ENCODE data around the gene TMEM9.

The TMEM9 gene

GRCh38 chr1:201153474-201154388 lies 543 bp downstream of the TMEM9 start:
- TF ChIP-seq TAF1 (IDR thresholded peaks at IDR 0.05; ENCODE audit: low read depth) (peak; percentile 39; the same call in 1 of the 2 replicates), ZBTB7A (IDR thresholded peaks at IDR 0.05; ENCODE audit: low read depth) (peak; percentile 85), YY1 (IDR thresholded peaks at IDR 0.05; ENCODE audit: low read depth) (peak; percentile 70), CEBPB (IDR thresholded peaks at IDR 0.05) (no peak), TEAD4 (IDR thresholded peaks at IDR 0.05) (no peak), MAX (IDR thresholded peaks at IDR 0.05) (peak; percentile 13; the same call in 1 of the 2 replicates), TCF12 (IDR thresholded peaks at IDR 0.05; ENCODE audit: low read depth) (no peak)

- TF ChIP-seq RAD21 (IDR thresholded peaks at IDR 0.05; ENCODE audit: low read depth) (peak; percentile 53), NFIC (IDR thresholded peaks at IDR 0.05) (no peak)
These were observed 4.9 kb downstream of the TMEM9 start for GRCh38 chr1:201149400-201149799.

DNA sequence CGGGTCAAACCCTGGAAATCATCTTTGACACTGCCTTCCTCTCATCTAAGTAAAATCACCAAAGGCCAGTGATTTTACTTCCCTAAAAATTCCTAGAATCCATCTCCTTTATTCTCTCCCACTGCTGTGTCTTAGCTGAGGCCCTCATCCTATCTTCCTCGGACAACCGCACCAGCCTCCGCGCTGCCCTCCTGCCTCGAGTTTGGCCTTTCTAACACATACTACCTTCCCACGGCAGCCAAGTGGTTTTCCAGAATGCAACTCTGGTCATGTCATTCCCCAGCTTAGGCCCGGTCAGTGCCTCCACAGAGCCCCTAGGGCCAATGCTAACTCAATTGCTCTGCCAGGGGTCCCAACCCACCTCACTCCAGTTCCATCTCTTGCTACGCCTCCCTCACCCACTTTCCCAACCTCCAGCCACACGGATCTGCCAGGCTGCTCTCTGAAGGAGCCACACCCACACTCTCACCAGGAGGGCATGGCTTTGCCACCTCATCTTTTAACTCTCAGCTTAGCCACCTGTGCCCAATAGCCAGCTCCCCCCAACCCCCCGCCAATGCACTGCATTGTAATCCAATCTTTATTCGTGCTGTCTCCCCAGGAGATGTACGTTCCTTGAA lies 6.8 kb downstream of the TMEM9 start:
- no peak for TF ChIP-seq EGR1 (IDR thresholded peaks at IDR 0.05)
- no peak for TF ChIP-seq TEAD4 (IDR thresholded peaks at IDR 0.05)
- TF ChIP-seq EP300 (IDR thresholded peaks at IDR 0.05; ENCODE audit: borderline replicate concordance) = no peak
- TF ChIP-seq, protein P1, sequence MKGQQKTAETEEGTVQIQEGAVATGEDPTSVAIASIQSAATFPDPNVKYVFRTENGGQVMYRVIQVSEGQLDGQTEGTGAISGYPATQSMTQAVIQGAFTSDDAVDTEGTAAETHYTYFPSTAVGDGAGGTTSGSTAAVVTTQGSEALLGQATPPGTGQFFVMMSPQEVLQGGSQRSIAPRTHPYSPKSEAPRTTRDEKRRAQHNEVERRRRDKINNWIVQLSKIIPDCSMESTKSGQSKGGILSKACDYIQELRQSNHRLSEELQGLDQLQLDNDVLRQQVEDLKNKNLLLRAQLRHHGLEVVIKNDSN (IDR thresholded peaks at IDR 0.05) = no peak
- no peak for TF ChIP-seq TCF12 (IDR thresholded peaks at IDR 0.05; ENCODE audit: low read depth)
- no peak for TF ChIP-seq YY1 (IDR thresholded peaks at IDR 0.05; ENCODE audit: low read depth)
- TF ChIP-seq CEBPB (IDR thresholded peaks at IDR 0.05) = no peak
- no peak for TF ChIP-seq CREB1 (IDR thresholded peaks at IDR 0.05; ENCODE audit: low read depth)
- TF ChIP-seq ZBTB7A (IDR thresholded peaks at IDR 0.05; ENCODE audit: low read depth) = no peak
- no peak for TF ChIP-seq FOXM1 (IDR thresholded peaks at IDR 0.05; ENCODE audit: borderline replicate concordance, low read depth)
- no peak for TF ChIP-seq TAF1 (IDR thresholded peaks at IDR 0.05; ENCODE audit: low read depth)
- TF ChIP-seq NFIC (IDR thresholded peaks at IDR 0.05) = no peak
- no peak for TF ChIP-seq MAX (IDR thresholded peaks at IDR 0.05)
- no peak for TF ChIP-seq REST (IDR thresholded peaks at IDR 0.05; ENCODE audit: low read depth)
- TF ChIP-seq RAD21 (IDR thresholded peaks at IDR 0.05; ENCODE audit: low read depth) = no peak

DNA sequence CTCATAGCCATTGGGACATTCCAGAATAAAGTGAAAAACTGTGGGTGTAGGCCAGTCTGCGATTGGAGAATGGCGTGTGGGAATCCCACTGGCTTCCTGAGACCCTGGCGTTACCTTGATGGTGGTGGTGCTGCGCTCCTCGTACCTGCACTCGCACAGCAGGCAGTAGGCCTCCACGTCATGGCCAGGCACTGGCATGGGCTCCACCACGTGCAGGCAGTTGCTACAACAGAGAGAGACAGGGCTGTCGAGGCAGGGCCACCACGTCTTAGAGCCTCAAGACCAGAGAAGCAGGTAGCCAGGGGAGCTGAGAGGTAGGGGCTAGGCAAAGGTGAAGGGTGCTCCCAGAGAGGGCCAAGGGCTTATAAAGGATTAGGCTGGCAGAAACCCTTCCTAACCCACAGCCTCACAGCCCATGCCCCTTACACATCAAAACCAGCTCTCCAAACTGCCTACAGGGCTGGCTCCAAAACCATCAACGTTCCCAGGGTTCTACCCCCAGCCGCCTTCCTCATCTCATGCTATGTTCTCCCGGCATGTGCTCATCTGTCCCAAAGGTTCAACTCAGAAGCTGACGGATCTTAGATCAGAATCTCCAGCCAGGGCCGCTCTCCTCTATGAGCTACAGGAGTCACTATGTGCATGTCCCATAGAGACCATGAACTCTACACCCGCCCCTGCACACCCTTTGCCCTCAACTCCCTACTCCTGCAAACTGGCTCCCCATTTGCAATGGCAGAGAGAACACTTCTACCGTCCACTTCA lies 7.5 kb downstream of the TMEM9 start:
- TF ChIP-seq CREB1 (IDR thresholded peaks at IDR 0.05; ENCODE audit: low read depth) (no peak), TEAD4 (IDR thresholded peaks at IDR 0.05) (no peak), YY1 (IDR thresholded peaks at IDR 0.05; ENCODE audit: low read depth) (no peak), EGR1 (IDR thresholded peaks at IDR 0.05) (no peak), RAD21 (IDR thresholded peaks at IDR 0.05; ENCODE audit: low read depth) (no peak), REST (IDR thresholded peaks at IDR 0.05; ENCODE audit: low read depth) (no peak), NFIC (IDR thresholded peaks at IDR 0.05) (no peak), ZBTB7A (IDR thresholded peaks at IDR 0.05; ENCODE audit: low read depth) (no peak), FOXM1 (IDR thresholded peaks at IDR 0.05; ENCODE audit: borderline replicate concordance, low read depth) (no peak), EP300 (IDR thresholded peaks at IDR 0.05; ENCODE audit: borderline replicate concordance) (no peak)
- TF ChIP-seq, protein P1 (IDR thresholded peaks at IDR 0.05) = no peak

DNA sequence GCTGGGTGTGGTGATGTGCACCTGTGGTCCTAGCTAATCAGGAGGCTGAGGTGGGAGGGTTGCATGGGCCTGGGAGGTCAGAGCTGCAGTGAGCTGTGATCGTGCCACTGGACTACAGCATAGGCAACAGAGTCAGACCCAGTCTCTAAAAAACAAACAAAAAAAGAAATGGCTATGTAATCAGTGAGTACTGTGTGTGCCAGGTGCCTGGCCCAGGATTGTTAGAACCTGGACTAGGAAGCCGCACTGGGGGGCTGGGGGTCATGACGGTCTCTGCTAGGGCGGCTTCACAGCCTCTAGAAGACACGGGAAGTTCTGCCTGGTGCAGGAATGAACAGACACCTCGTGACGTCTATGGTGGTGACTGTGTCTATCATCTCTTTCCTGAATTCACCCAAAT lies 8.5 kb downstream of the TMEM9 start:
- TF ChIP-seq YY1 (IDR thresholded peaks at IDR 0.05; ENCODE audit: low read depth) = no peak
- no peak for TF ChIP-seq TAF1 (IDR thresholded peaks at IDR 0.05; ENCODE audit: low read depth)
- TF ChIP-seq NFIC (IDR thresholded peaks at IDR 0.05) = no peak
- no peak for TF ChIP-seq MAX (IDR thresholded peaks at IDR 0.05)
- TF ChIP-seq RAD21 (IDR thresholded peaks at IDR 0.05; ENCODE audit: low read depth) = no peak
- TF ChIP-seq EGR1 (IDR thresholded peaks at IDR 0.05) = no peak
- no peak for TF ChIP-seq TCF12 (IDR thresholded peaks at IDR 0.05; ENCODE audit: low read depth)
- TF ChIP-seq, protein P1 (IDR thresholded peaks at IDR 0.05) = no peak

All from Ishikawa (cell line).